Measurements from ENCODE around the gene ADAM29.
"Not testable (repeated sequence)": the region's sequence is repeated elsewhere in the genome, so short reads cannot be mapped to it uniquely, and the experiment has no call there.

ADAM29 gene

GRCh38 chr4:174946246-174946645 is 28.1 kb downstream of the ADAM29 start:
- TF ChIP-seq CTCF (IDR thresholded peaks at IDR 0.05) = no peak
- no peak for DNase-seq (ENCODE audit: low spot score)
- Histone ChIP-seq H3K4me3 (no peak overlapping the region), H3K27ac (no peak overlapping the region)

DNA sequence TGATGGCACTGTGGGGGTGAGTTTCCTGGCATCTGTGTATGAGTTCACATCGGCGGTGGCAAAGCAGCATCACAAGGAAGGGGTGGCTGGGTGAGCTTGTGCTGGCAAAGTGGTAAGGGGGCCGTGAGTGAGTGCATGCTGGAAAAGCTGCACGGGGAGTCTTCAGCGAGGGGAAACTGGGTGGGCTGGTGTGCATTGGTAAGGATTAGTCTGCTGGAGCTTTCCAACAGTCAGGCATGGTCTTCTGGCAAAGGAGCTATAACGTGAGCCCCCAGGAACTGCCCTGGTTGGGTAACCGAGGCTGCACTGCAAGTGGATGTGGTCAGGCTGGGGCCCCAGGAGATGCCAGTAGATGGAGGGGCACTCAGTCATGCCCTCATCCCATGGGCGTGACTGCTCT is 30.7 kb downstream of the ADAM29 start:
- DNase-seq (ENCODE audit: low spot score) = no peak
- Histone ChIP-seq H3K27ac (no peak overlapping the region), H3K4me3 (no peak overlapping the region)
- no peak for TF ChIP-seq CTCF (IDR thresholded peaks at IDR 0.05)

DNA sequence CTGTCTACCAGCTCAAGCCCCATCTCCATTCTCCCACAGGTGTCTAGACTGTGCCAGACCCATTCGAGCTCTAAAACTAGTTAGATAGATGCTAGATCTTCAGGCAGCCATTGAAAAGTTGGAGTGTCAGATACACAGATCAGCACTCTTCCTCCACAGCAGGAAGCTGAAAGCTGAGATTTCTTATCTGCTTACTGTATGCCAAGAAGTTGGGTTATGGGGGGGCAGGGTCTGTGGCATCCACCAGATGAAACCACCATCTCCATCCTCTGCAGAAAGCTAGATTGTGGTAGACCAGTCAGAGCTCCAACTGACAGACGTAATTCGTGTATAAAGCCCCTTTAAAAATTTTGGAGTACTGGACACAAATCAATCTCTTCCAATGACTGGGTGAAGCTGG is 54.8 kb downstream of the ADAM29 start:
- TF ChIP-seq CTCF (IDR thresholded peaks at IDR 0.05) = no peak
- Histone ChIP-seq H3K4me3 (no peak overlapping the region), H3K27ac (no peak overlapping the region)
- DNase-seq (ENCODE audit: low spot score) = no peak

GRCh38 chr4:174973336-174973735 is 55.2 kb downstream of the ADAM29 start:
- no peak overlapping the region for H3K27ac ChIP-seq
- no peak overlapping the region for H3K4me3 ChIP-seq
- no peak for DNase-seq (ENCODE audit: low spot score)
- no peak for TF ChIP-seq CTCF (IDR thresholded peaks at IDR 0.05)

DNA sequence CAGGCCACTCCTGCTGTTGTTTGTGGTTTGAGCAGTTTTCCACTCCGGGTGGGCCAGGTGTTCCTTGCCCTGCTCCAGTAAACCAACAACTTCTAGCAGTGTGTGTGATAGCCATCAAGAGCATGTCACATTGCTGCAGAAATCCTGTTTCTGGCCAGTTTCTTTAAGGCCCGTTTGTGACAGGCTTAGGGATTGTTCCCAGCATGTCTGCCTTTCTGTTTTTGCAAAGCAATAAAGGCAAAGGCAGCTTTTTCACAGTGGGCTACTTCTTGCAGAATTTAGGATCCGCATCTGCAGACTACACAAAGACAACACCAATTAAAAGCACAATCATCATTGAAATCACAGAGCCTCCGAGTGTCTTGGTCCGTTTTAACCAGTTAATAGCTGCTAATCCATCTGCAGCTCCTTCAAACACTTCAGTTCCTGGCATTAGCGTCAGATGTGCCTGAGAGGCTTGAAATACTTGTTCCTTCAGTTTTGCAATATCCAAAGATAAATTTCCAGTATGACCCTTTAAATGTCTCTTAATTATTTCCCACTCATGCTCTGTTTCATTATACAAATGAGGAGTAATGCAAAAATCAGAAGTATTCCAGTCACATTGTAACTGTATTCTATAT is 65.1 kb downstream of the ADAM29 start:
- no peak overlapping the region for H3K4me3 ChIP-seq
- DNase-seq (ENCODE audit: low spot score) = no peak
- no peak overlapping the region for H3K27ac ChIP-seq
- no peak for TF ChIP-seq CTCF (IDR thresholded peaks at IDR 0.05)

DNA sequence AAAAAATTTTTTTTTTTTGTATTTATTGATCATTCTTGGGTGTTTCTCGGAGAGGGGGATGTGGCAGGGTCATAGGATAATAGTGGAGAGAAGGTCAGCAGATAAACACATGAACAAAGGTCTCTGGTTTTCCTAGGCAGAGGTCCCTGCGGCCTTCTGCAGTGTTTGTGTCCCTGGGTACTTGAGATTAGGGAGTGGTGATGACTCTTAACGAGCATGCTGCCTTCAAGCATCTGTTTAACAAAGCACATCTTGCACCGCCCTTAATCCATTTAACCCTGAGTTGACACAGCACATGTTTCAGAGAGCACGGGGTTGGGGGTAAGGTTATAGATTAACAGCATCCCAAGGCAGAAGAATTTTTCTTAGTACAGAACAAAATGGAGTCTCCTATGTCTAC is 65.7 kb downstream of the ADAM29 start:
- H3K4me3 ChIP-seq; DNase-seq (ENCODE audit: low spot score); H3K27ac ChIP-seq: not testable (repeated sequence)

DNA sequence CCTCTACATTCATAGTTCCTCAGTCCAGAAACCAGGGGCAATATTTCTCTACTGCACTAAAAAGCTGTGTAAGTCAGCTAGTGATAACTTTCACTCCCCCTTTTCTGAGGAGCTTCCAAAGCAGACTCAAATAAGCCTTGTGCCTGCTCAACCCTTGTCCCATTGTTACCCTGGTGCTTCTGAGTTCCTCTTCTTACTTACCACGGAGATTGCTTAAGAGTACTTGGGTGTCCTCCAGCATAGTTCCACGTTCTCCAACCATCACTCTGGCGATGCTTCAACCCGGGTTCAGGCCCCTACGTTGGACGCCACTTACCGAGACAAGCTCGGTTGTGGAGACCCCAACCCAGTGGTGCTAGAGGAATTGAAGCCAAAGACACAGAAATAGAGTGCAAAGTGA is 71.6 kb downstream of the ADAM29 start:
- no peak overlapping the region for H3K27ac ChIP-seq
- no peak for TF ChIP-seq CTCF (IDR thresholded peaks at IDR 0.05)
- H3K4me3 ChIP-seq = no peak overlapping the region
- no peak for DNase-seq (ENCODE audit: low spot score)

- no peak for TF ChIP-seq CTCF (IDR thresholded peaks at IDR 0.05)
- DNase-seq (ENCODE audit: low spot score) = no peak
- no peak overlapping the region for H3K4me3 ChIP-seq
- H3K27ac ChIP-seq = no peak overlapping the region
Observed at GRCh38 chr4:174993916-174994315, 75.8 kb downstream of the ADAM29 start.
